Middle frontal gyrus (tissue), 1 donor: ENCODE results near the gene POU5F1.
"Not testable (repeated sequence)": the region's sequence is repeated elsewhere in the genome, so short reads cannot be mapped to it uniquely, and the experiment has no call there.

Experiments used
- DNase-seq: peaks from one replicate; pipeline ENCODE4 v3.0.0-alpha.2; 2015; ENCODE audit warnings: low spot score; ENCODE audit errors: extremely low spot score

Gene POU5F1

DNA sequence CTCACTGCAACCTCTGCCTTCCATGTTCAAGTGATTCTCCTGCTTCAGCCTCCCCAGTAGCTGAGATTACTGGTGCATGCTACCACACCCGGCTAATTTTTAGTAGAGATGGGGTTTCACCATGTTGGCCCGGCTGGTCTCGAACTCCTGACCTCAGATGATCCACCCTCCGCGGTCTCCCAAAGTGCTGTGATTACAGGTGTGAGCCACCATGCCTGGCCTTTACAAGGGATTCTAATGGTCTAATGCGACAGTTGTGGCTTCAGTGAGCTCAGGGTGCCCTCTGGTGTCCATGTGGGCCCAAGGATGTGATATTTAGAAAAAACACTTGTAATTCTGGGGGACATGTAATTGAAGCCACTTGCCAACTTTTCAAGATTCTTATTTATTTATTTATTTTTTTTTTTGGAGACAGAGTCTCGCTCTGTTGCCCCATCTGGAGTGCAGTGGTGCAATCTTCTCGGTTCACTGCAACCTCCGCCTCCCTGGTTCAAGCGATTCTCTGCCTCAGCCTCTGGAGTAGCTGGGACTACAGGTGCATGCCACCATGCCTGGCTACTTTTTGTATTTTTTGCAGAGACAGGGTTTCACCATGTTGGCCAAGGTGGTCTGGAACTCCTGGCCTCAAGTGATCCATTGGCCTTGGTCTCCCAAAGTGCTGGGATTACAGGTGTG is 22.1 kb upstream of the POU5F1 start:
- not testable (repeated sequence) for DNase-seq

DNA sequence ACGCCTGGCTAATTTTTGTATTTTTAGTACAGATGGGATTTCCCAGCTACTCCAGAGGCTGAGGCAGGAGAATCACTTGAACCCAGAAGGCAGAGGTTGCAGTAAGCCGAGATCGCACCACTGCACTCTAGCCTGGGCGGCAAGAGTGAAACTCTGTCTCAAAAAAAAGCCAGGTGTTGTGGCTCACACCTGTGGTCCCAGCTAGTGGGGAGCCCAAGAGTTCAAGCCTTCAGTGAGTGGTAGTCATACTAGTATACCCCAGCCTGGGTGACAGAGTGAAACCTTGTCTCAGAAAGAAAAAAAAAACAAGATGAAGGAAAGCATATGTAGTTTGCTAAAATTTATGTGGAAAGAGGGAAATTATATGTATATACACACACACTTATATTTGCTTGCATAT is 20.0 kb upstream of the POU5F1 start:
- DNase-seq: no peak

DNA sequence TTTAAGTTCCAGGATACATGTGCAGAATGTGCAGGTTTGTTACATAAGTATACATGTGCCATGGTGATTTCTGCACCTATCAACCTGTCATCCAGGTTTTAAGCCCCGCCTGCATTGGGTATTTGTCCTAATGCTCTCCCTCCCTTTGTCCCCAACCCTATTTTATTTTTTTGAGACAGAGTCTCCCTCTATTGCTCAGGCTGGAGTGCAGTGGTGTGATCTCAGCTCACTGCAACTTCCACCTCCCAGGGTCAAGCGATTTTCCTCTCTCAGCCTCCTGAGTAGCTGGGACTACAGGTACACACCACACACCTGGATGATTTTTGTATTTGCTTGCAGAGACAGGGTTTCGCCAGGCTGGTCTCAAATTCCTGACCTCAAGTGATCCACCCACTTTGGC is 18.7 kb upstream of the POU5F1 start:
- DNase-seq: not testable (repeated sequence)

DNA sequence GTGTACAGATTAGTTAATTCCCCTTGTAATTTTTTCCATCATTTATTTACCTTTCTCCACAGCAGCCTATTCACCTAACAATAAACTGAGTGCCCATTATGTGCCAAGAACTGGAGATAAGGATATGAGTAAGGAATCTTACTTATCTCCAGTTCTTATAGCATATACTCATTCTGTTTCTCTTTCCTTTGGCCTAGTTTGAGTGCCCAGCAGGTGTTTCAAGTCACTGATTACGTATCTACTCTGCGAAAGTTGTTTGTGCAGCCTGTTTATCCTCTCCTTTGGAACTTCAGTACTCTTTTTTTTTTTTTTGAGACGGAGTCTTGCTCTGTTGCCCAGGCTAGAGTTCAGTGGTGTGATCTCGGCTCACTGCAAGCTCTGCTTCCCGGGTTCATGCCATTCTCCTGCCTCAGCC is 17.3 kb upstream of the POU5F1 start:
- DNase-seq: no peak

DNA sequence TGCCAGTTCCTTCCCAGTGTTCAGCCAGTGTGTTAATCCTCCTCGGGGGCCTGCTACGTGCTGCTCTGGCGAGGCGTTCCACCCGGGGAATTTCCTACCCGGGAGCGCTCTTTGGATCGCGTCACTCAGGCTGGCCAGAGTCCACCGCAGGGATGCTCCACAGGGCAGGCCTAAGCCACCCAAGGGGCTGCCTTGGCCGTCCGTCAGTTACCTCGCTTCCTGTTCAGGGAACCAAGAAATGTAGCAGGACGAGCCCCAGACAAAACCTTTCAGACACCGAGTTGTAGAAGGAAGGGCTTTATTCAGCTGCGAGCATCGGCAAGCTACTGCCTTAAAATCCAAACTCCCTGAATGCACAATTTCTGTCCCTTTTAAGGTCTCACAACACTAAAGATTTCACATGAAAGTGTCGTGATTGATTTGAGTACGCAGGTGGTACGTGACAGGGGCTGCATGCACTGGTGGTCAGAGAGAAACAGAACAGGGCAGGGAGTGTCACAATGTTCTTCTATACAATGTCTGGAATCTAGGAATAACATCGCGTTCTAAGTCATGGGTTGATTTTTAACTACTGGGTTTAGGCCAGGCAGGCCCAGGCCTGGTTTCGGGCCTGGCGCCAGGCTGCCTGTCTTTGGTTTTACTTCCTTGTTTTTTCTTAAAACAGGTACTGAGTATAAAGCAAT is 15.7 kb upstream of the POU5F1 start:
- no peak for DNase-seq

DNA sequence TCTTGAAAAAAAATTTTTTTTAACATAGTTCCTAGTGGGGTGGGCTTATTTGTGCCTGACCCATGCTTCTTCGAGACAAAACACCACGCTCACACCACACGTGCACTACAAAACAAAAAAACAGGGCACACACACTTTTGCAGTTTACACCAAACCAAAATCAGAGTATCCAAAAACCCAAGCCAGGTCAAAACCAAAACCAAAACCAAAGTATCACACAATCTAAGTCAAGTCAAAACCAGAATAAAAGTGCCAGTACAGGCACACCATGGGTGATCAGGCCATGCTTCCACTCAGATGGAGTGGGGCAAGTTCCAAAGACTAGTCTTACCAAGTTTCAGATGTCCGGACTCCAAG is 15.2 kb upstream of the POU5F1 start:
- DNase-seq: not testable (repeated sequence)

DNA sequence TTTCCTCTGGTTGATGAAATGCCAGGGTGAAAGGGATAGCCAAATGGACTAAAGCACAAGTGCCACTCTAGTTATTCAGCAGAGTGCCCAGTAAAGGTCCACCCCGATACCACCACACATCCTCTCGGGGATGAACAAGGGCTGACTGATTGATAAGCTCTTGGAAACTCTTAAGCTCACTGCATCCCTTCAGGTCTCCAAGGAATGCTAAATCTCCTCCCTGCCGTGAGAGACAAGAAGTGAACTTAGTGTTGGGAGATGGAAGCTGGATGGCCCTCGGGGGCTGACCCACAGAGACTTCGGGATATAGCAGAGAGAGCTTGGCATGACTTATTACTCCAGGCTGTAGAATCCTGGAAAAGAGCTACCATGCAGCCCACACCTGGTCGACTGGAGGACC is 13.4 kb upstream of the POU5F1 start:
- not testable (repeated sequence) for DNase-seq

DNA sequence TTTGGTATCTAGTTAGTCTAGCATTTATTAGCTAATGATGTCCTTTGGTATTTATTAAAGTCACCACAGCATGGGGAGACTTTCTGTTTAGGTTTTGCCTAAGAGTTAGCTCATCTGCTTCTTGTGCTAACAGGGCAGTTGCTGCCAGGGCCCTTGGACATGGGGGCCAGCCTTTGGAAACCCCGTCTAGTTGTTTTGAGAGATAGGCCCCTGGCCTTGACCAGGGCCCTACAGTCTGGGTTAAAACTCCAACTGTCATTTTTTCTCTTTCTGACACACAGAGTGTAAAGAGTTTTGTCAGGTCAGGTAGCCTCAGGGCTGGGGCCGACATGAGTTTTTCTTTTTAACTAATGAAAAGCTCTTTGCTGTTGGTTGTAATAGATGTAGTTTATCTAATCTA is 12.8 kb upstream of the POU5F1 start:
- not testable (repeated sequence) for DNase-seq

DNA sequence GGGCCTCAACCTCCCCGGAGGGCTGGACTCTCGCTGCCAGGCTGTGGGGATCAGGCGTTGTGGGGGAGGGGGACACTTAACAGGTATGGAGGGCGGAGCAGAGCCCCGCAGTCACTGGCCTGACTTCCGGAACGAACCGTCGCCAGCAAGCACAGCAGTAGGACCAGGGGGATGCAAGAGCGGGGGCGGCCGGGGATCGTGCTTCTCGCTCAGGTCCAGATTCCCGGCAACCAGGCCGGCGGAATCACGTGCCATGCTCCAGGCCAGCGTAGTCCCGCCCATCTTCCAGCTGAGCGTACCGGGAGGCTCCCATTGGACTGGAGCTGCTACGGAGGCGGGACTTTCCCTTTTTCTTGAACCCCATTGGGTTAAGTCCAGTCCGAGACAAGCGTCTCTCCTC is 10.0 kb upstream of the POU5F1 start:
- no peak for DNase-seq

DNA sequence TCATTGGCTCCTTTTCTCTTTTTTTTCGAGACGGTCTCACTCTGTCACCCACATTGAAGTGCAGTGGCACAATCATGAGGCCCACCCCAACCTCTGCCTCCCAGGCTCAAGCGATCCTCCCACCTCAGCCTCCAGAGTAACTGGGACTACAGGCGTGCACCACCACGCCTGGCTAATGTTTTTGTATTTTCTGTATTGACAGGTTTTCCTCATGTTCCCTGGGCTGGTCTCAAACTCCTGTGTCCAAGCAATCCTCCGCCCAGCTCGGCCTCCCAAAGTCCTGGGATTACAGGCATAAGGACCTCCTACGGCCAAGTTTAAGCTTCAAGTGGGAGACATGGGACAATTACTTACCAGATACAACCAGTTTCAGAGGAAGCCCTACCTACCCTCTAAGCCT is 9.4 kb upstream of the POU5F1 start:
- no peak for DNase-seq

DNA sequence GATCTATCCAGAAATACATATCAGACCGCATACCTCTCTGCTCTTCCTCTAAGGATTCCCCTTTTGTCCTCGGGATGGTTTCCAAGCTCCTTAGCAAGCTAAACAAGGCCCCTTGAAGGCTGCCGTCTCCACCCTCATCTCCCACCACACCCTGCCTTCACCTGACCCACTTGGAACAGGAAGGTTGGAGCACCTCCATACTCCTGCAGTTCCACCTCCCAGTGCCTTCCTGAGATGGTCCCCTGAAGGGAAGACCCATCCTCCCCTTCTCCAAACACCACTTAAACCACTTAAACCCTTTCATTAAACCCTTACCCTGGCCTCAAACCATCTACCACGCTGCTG is 8.5 kb upstream of the POU5F1 start:
- no peak for DNase-seq

DNA sequence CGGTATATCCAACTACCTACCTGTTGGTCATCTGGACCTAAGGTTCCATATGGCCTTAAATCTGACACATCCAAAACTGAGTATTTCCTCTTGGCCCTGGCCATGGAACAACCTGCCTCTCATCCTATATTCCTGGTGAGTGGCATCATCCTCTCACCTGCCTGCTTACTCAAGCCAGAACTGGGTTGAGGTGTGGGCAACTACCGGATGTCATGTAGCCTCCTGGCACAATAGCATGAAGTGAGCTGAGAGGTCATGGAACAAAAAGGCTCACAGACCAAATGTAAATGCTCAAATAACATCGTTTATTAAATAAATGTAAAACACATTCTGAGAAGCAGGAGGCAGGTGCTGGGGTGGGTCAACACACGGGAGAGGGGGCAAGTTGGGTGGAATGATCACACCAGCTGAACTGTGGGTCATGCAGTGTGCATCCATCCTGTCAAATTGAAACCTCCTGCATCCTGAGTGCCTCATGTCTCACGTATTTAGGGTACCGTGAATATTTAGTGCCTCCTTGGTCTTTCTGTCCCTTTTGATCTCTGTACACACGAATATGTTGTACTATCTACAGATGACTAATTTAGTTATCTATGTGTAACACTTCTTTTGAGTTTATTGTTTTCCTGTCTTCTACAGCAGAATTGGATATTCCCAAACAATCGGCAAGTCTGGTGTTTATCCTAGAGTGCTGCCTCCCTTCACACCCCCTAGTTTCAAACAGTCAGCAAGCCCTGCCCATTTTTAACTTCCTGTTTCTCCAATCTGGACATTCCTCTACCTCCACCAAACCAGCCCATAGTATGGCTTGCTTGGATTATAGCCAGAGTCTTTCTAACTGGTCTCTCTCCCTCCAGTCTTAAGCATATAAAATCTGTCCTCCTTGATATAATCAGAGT is 7.9 kb upstream of the POU5F1 start:
- no peak for DNase-seq

DNA sequence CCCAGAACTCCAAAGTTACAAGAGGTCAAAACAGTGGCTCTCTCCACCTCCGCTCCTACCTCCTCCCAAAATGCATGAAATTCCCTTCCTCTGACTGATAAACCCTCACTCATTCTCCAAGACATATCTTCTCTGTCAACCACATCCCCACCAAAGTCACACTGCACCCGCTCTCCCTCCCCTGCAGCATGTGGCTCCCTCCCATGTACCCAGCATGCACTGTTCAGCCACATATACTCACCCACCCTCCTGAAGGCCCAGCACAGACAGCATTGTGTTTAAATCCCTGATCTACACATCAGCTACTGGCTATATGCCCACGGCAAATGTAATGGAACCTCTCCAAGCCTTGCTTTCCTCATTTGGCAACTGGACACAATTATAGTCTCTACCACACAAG is 5.5 kb upstream of the POU5F1 start:
- DNase-seq: no peak

DNA sequence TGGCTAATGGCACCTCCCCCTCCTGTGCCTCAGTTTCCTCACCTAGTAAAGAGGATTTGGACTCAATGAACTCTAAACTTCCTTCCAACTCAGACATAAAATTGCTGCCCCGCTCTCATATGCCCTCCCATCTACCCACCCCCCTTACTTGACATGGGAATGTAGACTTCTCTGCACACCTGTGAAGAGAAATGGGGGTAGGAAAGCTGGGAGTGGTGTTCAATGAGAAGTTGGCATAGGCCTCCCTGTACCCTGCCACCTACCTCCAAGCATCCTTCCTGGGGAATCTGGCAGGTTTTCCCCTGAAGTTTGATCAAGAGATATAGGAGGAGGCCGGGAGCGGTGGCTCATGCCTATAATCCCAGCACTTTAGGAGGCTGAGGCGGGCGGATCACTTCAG is 3.9 kb upstream of the POU5F1 start:
- no peak for DNase-seq

DNA sequence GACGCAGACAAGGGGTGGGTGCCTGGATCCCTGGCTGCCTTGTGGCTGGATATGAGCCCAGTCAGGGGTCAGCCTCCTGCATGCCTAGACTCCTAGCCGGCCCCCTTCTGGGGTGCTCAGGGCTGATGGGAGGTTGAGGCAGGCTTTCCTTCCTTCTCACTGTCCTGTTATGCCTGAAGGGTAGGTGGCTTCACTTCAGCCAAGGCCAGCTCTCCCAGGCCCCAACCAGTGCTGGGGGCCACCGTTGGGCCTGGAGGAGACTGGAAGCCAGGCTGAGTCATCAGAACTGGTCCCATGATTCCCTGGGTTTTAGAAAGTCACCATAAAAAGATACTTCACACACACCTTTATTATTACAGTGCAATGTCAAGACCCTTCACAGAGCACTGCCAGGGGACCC is 2.9 kb upstream of the POU5F1 start:
- DNase-seq: no peak

DNA sequence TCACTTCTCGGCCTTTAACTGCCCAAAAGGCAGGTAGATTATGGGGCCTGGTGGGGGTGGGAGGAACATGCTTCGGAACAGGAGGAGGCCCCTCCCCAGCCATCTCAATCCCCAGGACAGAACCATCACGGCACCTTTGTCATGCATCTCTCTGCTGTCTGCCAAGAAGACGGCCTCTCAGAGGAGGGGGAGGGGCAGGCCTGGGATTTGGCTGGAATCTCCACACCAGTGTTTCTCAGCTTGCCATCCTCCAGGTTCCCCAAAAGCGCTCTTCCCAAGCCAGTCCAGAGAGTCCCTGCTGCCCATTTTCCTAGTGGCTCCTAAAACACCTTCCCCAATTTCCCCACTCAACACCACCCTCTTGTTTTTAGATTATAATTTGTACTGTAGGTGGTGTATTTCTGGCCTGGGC is 2.5 kb upstream of the POU5F1 start:
- no peak for DNase-seq

DNA sequence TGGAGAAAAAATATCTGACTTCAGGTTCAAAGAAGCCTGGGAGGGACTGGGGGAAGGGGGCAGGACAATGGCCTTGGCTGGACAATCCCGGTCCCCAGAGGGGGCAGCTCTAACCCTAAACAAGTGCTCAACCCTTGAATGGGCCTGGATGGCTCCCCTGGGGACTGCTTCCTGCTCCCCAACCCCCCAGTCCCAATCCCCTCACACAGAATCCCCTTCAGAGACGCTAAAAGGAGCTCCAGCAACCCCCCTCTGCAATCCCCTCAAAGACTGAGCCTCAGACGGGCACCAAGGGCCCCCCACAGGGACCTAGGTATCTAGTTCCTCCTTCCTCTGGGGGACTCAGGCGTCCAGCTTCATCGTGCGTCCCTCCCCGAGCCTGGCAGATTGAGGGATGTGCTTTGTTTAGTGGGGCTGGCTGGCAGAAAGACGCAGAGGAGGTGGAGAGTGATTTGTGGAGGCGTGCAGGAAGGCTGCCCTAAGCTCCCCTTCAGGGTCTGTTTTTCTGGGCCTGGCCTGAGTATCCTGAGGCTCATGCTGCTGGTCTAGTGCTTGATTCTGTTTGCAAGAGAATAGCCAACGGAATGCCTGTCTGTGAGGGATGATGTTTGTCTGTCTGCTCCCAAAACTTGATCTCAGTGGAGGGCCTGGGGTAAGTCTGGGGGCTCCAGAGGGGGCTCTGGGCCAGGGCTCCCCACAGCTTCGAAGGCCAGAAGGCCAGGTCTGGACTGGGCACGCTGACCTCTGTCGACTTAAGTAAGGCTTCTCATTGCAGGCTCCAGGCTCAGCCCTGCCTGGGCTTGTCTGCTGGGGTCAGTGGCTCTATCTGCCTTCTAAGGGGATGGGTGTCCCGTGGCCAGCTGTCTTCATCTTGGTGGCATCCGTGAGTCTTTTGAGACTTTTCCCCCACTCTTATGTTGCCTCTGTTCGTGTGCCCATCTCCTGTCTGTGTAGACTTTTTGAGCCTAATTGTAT is 1.7 kb upstream of the POU5F1 start:
- no peak for DNase-seq

DNA sequence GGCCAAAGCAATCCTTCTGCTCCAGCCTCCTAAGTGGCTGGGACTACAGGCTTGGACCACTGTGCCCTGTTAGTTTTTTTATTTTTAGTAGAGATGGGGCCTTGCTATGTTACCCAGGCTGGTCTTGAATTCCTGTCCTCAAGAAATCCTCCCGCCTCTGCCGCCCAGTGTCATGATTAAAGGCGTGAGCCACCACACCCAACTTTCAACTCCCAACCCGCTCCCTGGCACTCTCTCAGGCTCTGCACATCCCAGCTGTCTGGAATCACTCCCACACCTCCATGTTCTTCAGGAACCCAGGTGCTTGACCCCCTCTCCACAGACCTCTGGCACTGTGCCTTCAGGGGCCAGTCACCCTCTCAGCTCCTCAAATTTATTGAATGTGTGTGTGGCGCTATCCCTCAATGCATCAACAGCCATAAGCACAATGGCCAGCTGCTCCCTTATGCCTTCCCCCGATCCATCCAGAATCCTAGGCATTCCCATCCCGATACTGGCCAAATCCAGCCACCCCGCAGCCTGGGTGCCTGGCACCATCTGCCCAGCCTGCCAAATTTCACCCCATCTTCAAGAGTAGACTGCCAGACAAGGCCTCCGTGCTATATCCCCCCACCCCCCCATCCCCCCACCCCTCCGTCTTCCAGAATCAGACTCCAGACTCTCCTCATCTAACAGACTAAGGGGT is 647 bp upstream of the POU5F1 start:
- no peak for DNase-seq

DNA sequence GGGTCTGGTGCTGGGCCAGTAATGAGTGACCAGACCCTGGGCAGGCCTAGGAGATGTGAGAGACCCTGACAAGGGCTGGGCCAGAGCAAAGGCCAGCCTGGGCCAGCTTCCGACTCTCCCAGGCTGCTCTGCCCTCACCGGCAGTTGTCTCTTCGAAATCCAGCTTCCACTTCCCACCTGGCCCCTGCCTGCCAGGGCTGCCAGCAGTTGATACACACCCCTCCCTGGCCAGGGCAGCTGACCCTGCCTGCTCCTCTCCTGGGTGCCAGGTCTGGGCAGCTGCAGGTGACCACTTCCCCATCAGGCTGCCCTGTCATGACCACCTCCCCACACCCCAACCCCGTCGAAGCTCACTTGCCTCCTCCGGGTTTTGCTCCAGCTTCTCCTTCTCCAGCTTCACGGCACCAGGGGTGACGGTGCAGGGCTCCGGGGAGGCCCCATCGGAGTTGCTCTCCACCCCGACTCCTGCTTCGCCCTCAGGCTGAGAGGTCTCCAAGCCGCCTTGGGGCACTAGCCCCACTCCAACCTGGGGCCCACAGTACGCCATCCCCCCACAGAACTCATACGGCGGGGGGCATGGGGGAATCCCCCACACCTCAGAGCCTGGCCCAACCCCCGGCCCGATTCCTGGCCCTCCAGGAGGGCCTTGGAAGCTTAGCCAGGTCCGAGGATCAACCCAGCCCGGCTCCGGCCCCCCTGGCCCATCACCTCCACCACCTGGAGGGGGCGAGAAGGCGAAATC is 453 bp downstream of the POU5F1 start:
- not testable (repeated sequence) for DNase-seq
